ENCODE measurements around the gene ACAP3. TPM values are rescaled to one million over a fixed set of nuclear protein-coding genes. Genes with fewer than 3 reads are reported as not detected.

The ACAP3 gene
- polyA plus RNA-seq, 3 donors from 2014 or later: 1.4 to 7.0 (median 4.6) TPM

- Mint-ChIP-seq H3K36me3 (no peaks in the 10 kb centered on the region), H3K9me3 (no peaks in the 10 kb centered on the region), H3K27me3 (ENCODE audit: low read depth in 3 of 3) (peaks cover 1 to 2% (median 2%) of the 10 kb centered on the region in 3 donors), H3K4me1 (no peaks in the 10 kb centered on the region), H3K27ac (no peak overlapping the region), H3K4me3 (no peak overlapping the region)
- DNase-seq: no peak
These were observed 26.0 kb downstream of the ACAP3 start for GRCh38 chr1:1281533-1282321.

GRCh38 chr1:1280782-1281481 lies 26.8 kb downstream of the ACAP3 start:
- H3K27me3 Mint-ChIP-seq (ENCODE audit: low read depth in 3 of 3): peaks cover 1 to 2% (median 1%) of the 10 kb centered on the region in 3 donors
- no peak overlapping the region for H3K27ac Mint-ChIP-seq
- no peak overlapping the region for H3K4me3 Mint-ChIP-seq
- H3K9me3 Mint-ChIP-seq: no peaks in the 10 kb centered on the region
- H3K36me3 Mint-ChIP-seq: no peaks in the 10 kb centered on the region
- DNase-seq: no peak
- H3K4me1 Mint-ChIP-seq: no peaks in the 10 kb centered on the region

- Mint-ChIP-seq H3K27me3 (ENCODE audit: low read depth in 3 of 3) (peaks cover 0 to 2% (median 1%) of the 10 kb centered on the region in 3 donors), H3K4me1 (no peaks in the 10 kb centered on the region), H3K36me3 (no peaks in the 10 kb centered on the region), H3K27ac (no peak overlapping the region), H3K4me3 (no peak overlapping the region), H3K9me3 (no peaks in the 10 kb centered on the region)
- no peak for DNase-seq
These were observed 28.7 kb downstream of the ACAP3 start for GRCh38 chr1:1279028-1279427.

GRCh38 chr1:1278620-1279019 lies 29.1 kb downstream of the ACAP3 start:
- no peaks in the 10 kb centered on the region for H3K9me3 Mint-ChIP-seq
- no peak overlapping the region for H3K4me3 Mint-ChIP-seq
- H3K36me3 Mint-ChIP-seq: no peaks in the 10 kb centered on the region
- H3K27me3 Mint-ChIP-seq (ENCODE audit: low read depth in 3 of 3): peaks cover 0 to 2% (median 1%) of the 10 kb centered on the region in 3 donors
- H3K27ac Mint-ChIP-seq: no peak overlapping the region
- no peaks in the 10 kb centered on the region for H3K4me1 Mint-ChIP-seq
- no peak for DNase-seq

GRCh38 chr1:1275836-1276235 lies 31.9 kb downstream of the ACAP3 start:
- Mint-ChIP-seq H3K27ac (peak overlapping the region in 3 of 6 donors; percentile 35 to 73 (median 55)), H3K4me1 (peaks cover 22 to 23% of the 10 kb centered on the region in 2 donors), H3K27me3 (ENCODE audit: low read depth in 3 of 3) (peaks cover 3 to 6% (median 3%) of the 10 kb centered on the region in 3 donors), H3K36me3 (no peaks in the 10 kb centered on the region), H3K9me3 (no peaks in the 10 kb centered on the region), H3K4me3 (peak overlapping the region in 4 of 5 donors; percentile 50 to 74 (median 62))
- DNase-seq: no peak

GRCh38 chr1:1274931-1275431 lies 32.7 kb downstream of the ACAP3 start:
- Mint-ChIP-seq H3K9me3 (no peaks in the 10 kb centered on the region), H3K4me3 (peak overlapping the region; percentile 48 to 72 (median 66)), H3K36me3 (peaks cover 0 to 6% (median 0%) of the 10 kb centered on the region in 3 donors), H3K27me3 (ENCODE audit: low read depth in 3 of 3) (peaks cover 4 to 6% (median 5%) of the 10 kb centered on the region in 3 donors), H3K4me1 (peaks cover 30 to 31% of the 10 kb centered on the region in 2 donors), H3K27ac (peak overlapping the region in 1 of 6 donors; percentile 58)
- no peak for DNase-seq

- peaks cover 4 to 5% (median 4%) of the 10 kb centered on the region in 3 donors for H3K27me3 Mint-ChIP-seq (ENCODE audit: low read depth in 3 of 3)
These were observed 33.3 kb downstream of the ACAP3 start for GRCh38 chr1:1274299-1274930.

GRCh38 chr1:1273512-1274298 lies 34.0 kb downstream of the ACAP3 start, which contains the start of gene UBE2J2:
TSS of gene UBE2J2 (minus strand) at chr1:1273854. CDS start at chr1:1267992, 5,862 bp downstream.
- peak within 1 kb of the TSS; percentile 84 to 90 (median 86) for H3K4me3 Mint-ChIP-seq
- peaks cover 0 to 7% (median 0%) of the 10 kb centered on the region in 3 donors for H3K36me3 Mint-ChIP-seq
- peaks cover 3 to 4% (median 4%) of the 10 kb centered on the region in 3 donors for H3K27me3 Mint-ChIP-seq (ENCODE audit: low read depth in 3 of 3)
- peak; percentile 88 to 92 (median 91) for DNase-seq
- H3K9me3 Mint-ChIP-seq: no peaks in the 10 kb centered on the region
- peak within 1 kb of the TSS; percentile 81 to 92 (median 86) for H3K27ac Mint-ChIP-seq
- peaks cover 35 to 36% of the 10 kb centered on the region in 2 donors for H3K4me1 Mint-ChIP-seq

More at GRCh38 chr1:1274299-1274930, 33.3 kb downstream of the ACAP3 start:
- Mint-ChIP-seq H3K4me1 (peaks cover 35 to 36% of the 10 kb centered on the region in 2 donors), H3K9me3 (no peaks in the 10 kb centered on the region), H3K4me3 (peak overlapping the region; percentile 48 to 72 (median 66)), H3K27ac (peak overlapping the region in 1 of 6 donors; percentile 58), H3K36me3 (peaks cover 0 to 7% (median 0%) of the 10 kb centered on the region in 3 donors)
- no peak for DNase-seq

- H3K9me3 Mint-ChIP-seq: no peaks in the 10 kb centered on the region
- peak overlapping the region; percentile 81 to 92 (median 86) for H3K27ac Mint-ChIP-seq
- peaks cover 0 to 7% (median 0%) of the 10 kb centered on the region in 3 donors for H3K36me3 Mint-ChIP-seq
- peaks cover 3 to 4% (median 4%) of the 10 kb centered on the region in 3 donors for H3K27me3 Mint-ChIP-seq (ENCODE audit: low read depth in 3 of 3)
- no peak for DNase-seq
- peak overlapping the region; percentile 84 to 90 (median 86) for H3K4me3 Mint-ChIP-seq
- H3K4me1 Mint-ChIP-seq: peaks cover 38% of the 10 kb centered on the region in 2 donors
These were observed 34.6 kb downstream of the ACAP3 start for GRCh38 chr1:1273209-1273511.

GRCh38 chr1:1272341-1273208 lies 35.2 kb downstream of the ACAP3 start:
- peak overlapping the region; percentile 84 to 90 (median 86) for H3K4me3 Mint-ChIP-seq
- no peaks in the 10 kb centered on the region for H3K9me3 Mint-ChIP-seq
- H3K4me1 Mint-ChIP-seq: peaks cover 41% of the 10 kb centered on the region in 2 donors
- DNase-seq: peak in 1 of 3 donors; percentile 16
- peak overlapping the region; percentile 81 to 92 (median 87) for H3K27ac Mint-ChIP-seq
- peaks cover 0 to 7% (median 0%) of the 10 kb centered on the region in 3 donors for H3K36me3 Mint-ChIP-seq
- H3K27me3 Mint-ChIP-seq (ENCODE audit: low read depth in 3 of 3): peaks cover 3 to 4% (median 4%) of the 10 kb centered on the region in 3 donors

GRCh38 chr1:1270813-1271212 lies 36.9 kb downstream of the ACAP3 start:
- DNase-seq: no peak
- Mint-ChIP-seq H3K4me1 (peaks cover 41 to 46% of the 10 kb centered on the region in 2 donors), H3K27me3 (ENCODE audit: low read depth in 3 of 3) (peaks cover 3 to 4% (median 4%) of the 10 kb centered on the region in 3 donors), H3K36me3 (peaks cover 0 to 7% (median 0%) of the 10 kb centered on the region in 3 donors), H3K9me3 (no peaks in the 10 kb centered on the region), H3K27ac (peak overlapping the region; percentile 51 to 85 (median 61)), H3K4me3 (peak overlapping the region in 4 of 5 donors; percentile 49 to 90 (median 80))

- Mint-ChIP-seq H3K27me3 (ENCODE audit: low read depth in 3 of 3) (peaks cover 3 to 6% (median 4%) of the 10 kb centered on the region in 3 donors), H3K27ac (peak overlapping the region in 1 of 6 donors; percentile 67), H3K9me3 (no peaks in the 10 kb centered on the region), H3K4me3 (no peak overlapping the region), H3K36me3 (peaks cover 0 to 11% (median 0%) of the 10 kb centered on the region in 3 donors), H3K4me1 (peaks cover 41 to 49% of the 10 kb centered on the region in 2 donors)
- no peak for DNase-seq
These were observed 39.4 kb downstream of the ACAP3 start for GRCh38 chr1:1268284-1268682.

Data from immature natural killer cell (primary cell).